H1 (cell line): ENCODE results near the gene C6orf52. TPM values are rescaled to one million over a fixed set of nuclear protein-coding genes. Genes with fewer than 3 reads are reported as not detected.

Source experiments
- ATF3 ChIP-seq: IDR thresholded peaks from 2 replicates; pipeline ENCODE4 v1.6.1; 2011; ENCODE audit warnings: low read depth, mild to moderate bottlenecking, low read length; ENCODE audit not compliant: insufficient read depth
- CHD1 ChIP-seq: IDR thresholded peaks from 2 replicates; pipeline ENCODE4 v1.6.1; 2012; ENCODE audit warnings: low read depth, low read length, improper control_type of control experiment
- CTBP2 ChIP-seq: IDR thresholded peaks from 2 replicates; pipeline ENCODE4 v1.7.0; 2011; ENCODE audit warnings: borderline replicate concordance, mild to moderate bottlenecking, moderate library complexity, mixed read lengths, low read length; ENCODE audit not compliant: insufficient read depth, insufficient read length
- POLR2AphosphoS5 ChIP-seq: IDR thresholded peaks from 2 replicates; pipeline ENCODE4 v1.6.1; 2011; ENCODE audit warnings: low read depth, low read length
- SAP30 ChIP-seq: fragments of 300-600 bp; sonication (generic); IDR thresholded peaks from 2 replicates; pipeline ENCODE4 v1.7.1; 2012; ENCODE audit warnings: low read length, moderate library complexity, mild to moderate bottlenecking, inconsistent platforms; ENCODE audit not compliant: insufficient read depth, insufficient replicate concordance
- polyA plus RNA-seq, 7 experiments: library from polyadenylated mRNA; depleted of rRNA in 3 of 7; stranded (reverse) in 5 of 7; unstranded in 2 of 7; fragments of >200 nt in 5 of 7; fragments of 200-250 nt in 2 of 7; gene quantifications; 1 replicate in 5 of 7; 2 replicates in 1 of 7; 4 replicates in 1 of 7; pipeline versions ENCODE4 v1.2.1 to v1.2.3, GENCODE V29; 2011 to 2013; ENCODE audit warnings: missing spikeins in 2 of 7, mixed read lengths in 2 of 7
- total RNA-seq: library from RNA; stranded (reverse); fragmentation: NEBNext Ultra II Directional; extraction: Animal tissue kit (Norgen Biotek cat#: 25700); gene quantifications from 2 replicates; pipeline ENCODE4 v1.2.1, GENCODE V29; 2021

C6orf52 gene
- total and polyA plus RNA-seq, 2 of the 8 experiments (the other 6 are each of a cell fraction or from before 2014, with no cell fraction given), result 1.5 to 3.1 TPM

GRCh38 chr6:10723567-10723881 lies 29.1 kb upstream of the C6orf52 start (continued):
- TF ChIP-seq CHD1 (no peak), ATF3 (no peak), CTBP2 (no peak), POLR2AphosphoS5 (no peak), SAP30 (no peak)
